DND-41 (cell line): ENCODE data around the gene DLGAP1.

Experiments
- CTCF ChIP-seq: IDR thresholded peaks from 2 replicates; pipeline ENCODE4 v1.5.1; 2012; ENCODE audit warnings: borderline replicate concordance, low read length, moderate library complexity, mild to moderate bottlenecking; ENCODE audit not compliant: poor library complexity, severe bottlenecking; ENCODE audit errors: extremely low read depth
- EZH2 ChIP-seq: IDR thresholded peaks from 3 replicates; pipeline ENCODE4 v1.6.1; 2012; ENCODE audit warnings: borderline replicate concordance, low read depth, mild to moderate bottlenecking, moderate library complexity, low read length, inconsistent platforms; ENCODE audit not compliant: severe bottlenecking

GRCh38 chr18:3525870-3526420, 929.2 kb downstream of the DLGAP1 start:
- TF ChIP-seq CTCF (no peak), EZH2 (no peak)
